ENCODE data around the gene NOS3.

The NOS3 gene

DNA sequence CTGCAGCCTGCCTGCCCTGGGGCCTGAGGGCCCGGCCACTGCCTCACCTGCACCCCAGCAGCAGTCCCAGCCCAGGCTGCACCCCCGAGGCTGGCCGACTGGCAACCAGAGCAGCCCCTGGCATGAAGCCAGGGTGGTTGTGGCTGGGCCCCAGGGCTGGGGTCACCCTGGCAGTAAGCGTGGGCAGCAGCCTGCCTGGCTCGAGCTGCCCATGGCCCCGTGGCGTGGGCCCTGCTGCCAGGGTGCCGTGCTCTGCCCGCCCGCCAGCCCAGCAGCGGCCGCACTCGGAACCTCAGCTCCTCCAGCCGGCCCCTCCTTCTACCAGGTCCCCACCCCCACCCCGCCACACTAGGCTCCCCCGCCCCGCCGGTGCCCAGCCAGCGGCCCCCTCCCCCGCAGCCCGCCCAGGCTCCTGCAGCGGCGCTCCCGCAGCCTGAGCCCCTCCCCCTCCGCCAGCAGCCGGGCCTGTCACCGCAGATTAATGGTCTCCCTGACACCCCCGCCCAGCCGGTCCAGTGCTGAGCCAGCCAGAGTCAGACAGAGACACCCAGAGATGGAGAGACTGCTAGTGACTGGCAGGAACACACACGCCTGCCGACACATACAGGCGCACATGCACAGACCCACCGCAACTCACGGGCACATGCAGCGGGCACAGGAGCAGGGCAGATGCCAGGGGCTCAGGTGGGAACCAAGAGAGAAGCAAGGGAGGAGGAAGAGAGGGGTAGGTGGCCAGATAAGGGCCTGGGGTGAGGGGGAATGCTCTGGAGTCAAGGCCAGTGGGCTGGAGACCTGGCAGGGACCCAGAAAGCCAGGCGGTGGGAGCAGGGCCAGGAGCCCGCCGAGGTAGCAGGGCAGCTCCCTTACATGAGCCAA lies 35.1 kb upstream of the NOS3 start:
- DNase-seq (ENCODE audit: insufficient read length, low spot score) (no peak), FAIRE-seq (no peak)
- TF ChIP-seq POLR2A (IDR thresholded peaks at IDR 0.05; ENCODE audit: low read depth, low read length) = no peak

DNA sequence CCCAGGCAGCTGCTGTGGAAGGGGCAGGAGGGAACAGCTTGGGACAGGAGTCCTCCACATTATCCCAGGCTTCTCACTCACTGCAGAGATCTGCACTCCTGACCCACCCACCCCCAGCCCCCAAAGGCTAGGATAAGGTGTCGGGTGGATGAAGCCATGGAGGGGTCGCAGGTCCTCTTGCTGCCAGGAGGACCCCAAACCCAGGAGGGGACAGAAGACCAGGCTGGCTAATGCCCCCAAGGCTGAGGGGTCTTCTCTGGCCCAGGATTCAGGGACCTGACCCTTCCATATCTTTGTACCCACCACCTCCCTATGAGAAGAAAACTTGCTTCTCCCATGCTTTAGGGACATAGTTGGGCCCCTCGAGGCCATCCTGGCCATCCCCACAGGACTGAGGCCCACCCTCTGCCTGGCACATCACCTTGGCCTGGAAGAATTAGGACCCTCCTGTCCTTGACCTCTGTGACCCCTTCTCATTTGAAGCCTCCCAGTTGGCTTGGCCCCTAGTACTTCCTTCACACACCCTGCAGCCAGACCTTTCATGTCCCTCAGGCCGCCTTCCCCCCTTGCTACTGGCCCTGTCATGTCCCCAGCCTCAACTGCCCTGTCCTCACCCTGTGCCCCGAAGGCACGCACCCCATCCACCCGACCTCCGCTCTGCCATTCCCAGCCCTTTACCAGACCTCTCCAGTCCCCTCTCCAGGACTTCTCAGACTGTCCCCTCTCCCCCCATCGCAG lies 34.3 kb upstream of the NOS3 start:
- no peak for TF ChIP-seq POLR2A (IDR thresholded peaks at IDR 0.05; ENCODE audit: low read depth, low read length)
- FAIRE-seq = no peak

DNA sequence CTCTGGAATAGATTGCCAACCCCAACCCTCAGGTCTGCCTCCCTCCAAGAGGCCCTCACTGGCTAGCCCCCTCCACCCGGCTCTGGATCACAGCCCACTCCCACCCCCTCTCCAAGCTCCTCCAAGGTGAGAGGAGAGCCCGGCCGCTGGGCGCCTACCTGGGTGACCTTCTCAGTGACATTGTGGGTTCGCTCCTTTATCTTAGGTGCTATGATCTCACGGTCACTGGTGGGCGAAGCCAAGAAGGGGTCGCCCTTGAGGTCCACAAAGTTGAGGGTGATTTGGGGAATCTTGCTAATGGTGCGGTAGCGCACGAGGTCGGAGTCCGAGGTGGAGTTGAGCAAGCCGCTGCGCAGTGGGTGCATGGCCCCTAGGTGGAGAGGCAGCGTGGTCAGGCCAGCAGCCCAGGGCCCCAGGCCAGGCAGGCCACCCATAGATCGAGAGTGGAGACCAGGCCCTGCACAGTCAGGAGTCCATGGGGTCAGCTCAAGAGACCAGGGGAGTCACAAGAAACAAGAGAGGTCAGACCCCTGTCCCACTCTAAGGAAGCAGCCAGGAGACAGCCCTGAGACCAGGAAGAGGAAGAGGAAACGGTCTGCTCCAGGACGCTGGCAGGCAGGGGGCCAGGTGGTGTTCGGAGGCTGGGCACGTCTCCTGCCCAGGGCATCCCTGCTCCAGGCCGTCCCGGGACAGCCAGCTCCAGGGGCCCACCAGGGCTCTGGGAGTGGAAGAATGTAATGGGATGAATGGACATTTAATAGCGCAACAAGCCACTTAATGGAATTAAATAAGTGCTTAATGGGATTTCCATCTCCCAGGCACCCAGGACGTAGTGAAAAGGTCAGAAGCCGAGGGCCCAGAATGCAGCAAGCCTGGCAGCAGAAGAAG lies 33.4 kb upstream of the NOS3 start:
- no peak for FAIRE-seq
- DNase-seq (ENCODE audit: insufficient read length, low spot score) = no peak
- no peak for TF ChIP-seq POLR2A (IDR thresholded peaks at IDR 0.05; ENCODE audit: low read depth, low read length)

More for the DNA sequence above, 34.3 kb upstream of the NOS3 start:
- no peak for DNase-seq (ENCODE audit: insufficient read length, low spot score)

DNA sequence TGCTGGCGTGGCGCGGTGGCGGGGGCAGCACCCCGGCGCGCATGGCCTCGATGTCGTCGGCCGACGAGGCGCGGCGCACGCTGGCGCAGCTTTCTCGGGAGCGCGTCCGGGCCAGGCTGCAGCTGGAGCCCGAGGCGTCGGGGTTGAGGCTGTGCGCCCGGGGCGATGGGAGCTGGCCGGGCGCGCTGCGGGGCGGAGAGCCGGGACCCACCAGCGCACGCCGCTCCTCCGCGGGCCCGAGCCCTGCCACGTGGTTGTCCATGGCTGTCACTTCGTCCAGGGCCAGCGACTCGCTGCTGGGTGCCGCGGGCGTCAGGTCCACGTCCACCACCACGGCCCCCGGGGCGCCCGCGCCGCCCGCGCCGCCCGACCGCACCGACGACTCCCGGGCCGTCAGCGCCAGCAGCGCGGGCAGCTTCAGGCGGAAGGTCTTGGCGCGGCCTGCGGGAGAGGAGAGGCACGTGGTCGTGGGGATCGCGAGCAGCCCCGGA lies 32.7 kb upstream of the NOS3 start:
- TF ChIP-seq POLR2A (IDR thresholded peaks at IDR 0.05; ENCODE audit: low read depth, low read length) = no peak
- DNase-seq (ENCODE audit: insufficient read length, low spot score) (no peak), FAIRE-seq (no peak)

DNA sequence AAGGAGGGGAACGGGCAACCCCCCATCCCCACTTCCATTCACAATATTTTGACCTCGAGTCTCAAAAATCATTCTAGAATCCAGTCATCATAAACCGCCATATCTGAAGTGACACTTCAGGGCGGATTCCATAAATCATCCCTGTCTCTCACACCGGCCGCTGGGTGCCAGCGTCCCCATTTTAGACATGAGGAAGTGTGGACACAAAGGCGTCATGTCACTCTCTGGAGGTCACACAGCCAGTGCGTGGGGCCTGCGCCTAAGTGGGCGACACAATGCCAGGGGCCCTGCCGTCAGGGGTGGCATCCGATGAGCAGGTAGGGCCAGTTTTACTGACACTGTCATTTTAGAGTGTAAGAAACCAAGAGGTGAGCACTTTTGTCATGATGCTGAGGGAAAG lies 32.2 kb upstream of the NOS3 start:
- no peak for TF ChIP-seq POLR2A (IDR thresholded peaks at IDR 0.05; ENCODE audit: low read depth, low read length)
- no peak for DNase-seq (ENCODE audit: insufficient read length, low spot score)
- FAIRE-seq = no peak

DNA sequence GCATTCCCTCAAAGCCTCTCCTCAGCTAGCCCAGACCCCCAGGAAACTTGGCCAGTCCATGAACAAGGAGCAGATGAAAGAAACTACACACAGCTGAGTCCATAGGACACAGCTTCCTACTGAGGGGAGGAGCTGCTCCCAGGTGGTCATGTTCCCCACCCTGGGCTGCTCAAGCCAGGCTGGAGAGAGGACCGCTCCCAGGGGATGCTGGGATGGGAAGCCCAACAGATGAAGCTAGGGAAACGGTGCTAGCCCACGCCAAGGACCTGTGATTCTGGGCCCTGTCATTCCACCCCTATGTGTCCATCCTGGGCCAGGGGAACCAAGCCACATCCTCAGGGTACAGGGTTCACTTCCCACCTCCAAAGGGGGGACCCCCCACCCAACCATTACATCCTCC lies 31.7 kb upstream of the NOS3 start:
- FAIRE-seq (no peak), DNase-seq (ENCODE audit: insufficient read length, low spot score) (no peak)
- no peak for TF ChIP-seq POLR2A (IDR thresholded peaks at IDR 0.05; ENCODE audit: low read depth, low read length)

DNA sequence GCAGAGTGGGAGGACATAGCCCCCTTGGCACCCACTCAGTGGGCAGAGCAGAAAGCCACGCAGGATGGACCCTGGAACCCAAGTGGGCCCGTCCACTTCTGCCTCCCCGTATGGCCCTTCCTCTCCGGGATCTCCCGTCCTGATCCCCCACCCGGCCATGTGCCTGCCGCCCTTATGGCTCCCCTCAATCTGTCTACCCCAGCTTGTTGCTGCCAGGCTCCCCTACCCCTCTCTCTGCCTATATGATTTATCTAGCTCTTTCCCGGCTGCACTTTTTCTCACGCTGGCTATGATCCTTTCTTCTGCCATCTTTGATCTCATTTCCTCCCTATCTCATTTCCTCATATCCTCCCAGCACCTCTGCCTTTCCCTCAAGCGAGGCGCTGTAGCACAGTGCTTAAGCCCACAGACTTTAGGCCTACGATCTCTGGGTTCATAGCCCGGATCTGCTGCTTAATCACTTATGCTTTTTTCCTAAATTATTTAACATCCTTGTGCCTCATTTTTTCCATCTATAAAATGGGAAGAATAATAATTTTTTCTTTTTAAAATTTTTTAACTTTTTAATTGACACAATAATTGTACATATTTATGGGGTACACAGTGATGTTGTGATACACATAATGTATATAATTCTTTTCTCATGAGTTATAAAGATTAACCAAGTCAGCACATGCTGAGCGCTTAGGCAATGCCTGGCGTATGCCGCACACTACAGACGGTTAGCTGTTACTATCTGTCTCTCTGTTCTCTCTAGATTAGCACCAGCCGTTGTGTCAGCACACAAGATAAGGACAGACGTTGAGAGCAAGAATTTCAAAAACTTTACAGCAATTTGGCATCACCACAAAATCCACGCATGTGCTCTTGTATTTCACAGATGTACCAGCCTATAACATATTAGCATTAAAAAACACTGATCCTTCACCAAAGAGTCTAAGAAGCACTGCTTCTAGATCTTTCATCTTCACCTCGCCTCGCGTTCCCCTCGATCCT lies 30.8 kb upstream of the NOS3 start:
- DNase-seq (ENCODE audit: insufficient read length, low spot score) (no peak), FAIRE-seq (no peak)
- TF ChIP-seq POLR2A (IDR thresholded peaks at IDR 0.05; ENCODE audit: low read depth, low read length) = no peak

DNA sequence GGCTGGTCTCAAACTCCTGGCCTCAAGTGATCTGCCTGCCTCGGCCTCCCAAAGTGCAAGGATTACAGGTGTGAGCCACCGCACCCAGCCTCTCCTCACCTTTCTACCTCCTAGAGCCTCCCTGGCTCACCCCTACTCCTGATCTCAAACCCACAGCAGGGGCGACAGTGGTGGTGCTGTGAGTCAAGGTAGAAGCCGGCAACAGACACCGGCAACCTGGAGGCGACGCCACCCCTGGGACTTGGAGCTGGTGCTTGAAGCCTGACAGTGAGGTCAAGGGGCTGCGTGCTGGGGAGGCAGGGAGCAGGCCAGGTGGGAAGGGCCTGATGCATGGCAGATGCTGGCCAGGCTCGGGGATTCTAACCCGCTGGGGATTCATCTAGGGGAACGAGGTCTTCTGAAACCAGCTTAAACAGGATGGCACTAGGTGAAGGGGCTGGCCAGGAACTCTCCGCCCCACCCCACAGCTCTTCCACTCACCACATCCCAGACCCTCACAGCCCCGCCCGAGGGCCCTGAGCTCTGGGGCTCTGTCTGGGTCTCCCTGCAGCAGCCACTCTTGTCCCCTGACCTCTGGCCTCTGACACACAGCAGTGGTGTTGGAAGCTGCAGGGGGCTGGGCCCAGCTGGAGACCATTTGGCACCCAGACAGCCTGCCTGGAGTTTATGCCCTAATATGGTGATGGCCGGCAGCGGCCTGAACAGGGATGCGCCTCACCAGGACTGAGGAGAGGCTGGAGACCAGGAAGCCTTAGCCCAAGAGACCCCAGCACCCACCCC lies 29.1 kb upstream of the NOS3 start:
- TF ChIP-seq POLR2A (IDR thresholded peaks at IDR 0.05; ENCODE audit: low read depth, low read length) = no peak
- FAIRE-seq (no peak), DNase-seq (ENCODE audit: insufficient read length, low spot score) (no peak)

DNA sequence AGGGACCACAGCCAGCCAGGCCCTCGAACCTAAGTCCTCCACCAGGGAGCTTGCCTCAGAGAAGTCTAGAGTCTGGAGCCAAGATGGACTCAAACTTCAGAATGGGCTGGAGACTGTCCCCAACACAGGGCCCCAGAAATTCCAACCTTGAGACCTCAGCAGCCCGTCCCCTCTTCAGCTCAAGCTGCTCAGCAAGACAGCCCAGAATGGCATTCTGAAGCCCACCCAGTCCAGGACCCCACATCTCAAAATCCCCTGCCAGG lies 28.6 kb upstream of the NOS3 start:
- no peak for TF ChIP-seq POLR2A (IDR thresholded peaks at IDR 0.05; ENCODE audit: low read depth, low read length)
- DNase-seq (ENCODE audit: insufficient read length, low spot score) (no peak), FAIRE-seq (no peak)

DNA sequence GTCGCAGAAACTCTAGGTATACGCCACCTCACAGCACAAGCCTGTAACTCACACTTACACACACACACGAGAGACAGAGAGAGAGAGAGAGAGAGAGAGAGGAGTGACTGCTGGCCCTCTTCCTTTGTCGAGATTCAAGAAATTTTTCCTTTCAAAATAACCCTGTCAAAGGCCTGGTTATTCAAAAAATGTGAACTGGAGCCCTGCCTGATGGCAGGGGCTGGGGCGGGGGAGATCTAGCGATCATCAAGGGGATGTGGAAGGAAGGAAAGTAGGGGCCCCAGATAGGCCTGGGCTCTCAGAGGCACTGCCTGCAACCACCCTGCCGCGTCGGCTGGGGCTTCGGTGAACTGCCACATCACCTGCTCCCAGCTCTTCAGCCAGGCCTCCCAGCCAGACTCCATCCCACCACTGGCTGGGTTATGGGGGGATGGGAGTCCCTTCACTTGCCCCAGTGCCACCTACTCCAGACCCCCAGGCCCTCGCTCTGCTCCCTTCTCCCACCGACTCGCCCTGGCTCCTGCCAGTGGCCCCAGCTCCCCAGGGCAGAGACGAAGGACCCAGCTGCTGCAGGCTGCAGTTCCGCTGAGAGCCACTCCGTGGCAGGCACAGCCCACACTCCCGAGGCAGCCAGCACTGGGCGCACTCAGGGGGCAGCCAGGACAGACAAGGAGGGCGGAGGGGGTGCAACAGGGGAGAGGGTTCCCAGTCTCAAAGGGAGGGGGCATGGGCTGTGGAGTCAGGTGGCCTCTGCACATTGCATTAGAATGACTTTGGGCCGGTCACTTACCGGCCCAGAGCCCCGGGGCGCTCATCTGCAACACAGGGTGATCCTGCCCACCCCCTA lies 28.0 kb upstream of the NOS3 start:
- DNase-seq (ENCODE audit: insufficient read length, low spot score) = peak; percentile 91
- FAIRE-seq = no peak
- no peak for TF ChIP-seq POLR2A (IDR thresholded peaks at IDR 0.05; ENCODE audit: low read depth, low read length)

DNA sequence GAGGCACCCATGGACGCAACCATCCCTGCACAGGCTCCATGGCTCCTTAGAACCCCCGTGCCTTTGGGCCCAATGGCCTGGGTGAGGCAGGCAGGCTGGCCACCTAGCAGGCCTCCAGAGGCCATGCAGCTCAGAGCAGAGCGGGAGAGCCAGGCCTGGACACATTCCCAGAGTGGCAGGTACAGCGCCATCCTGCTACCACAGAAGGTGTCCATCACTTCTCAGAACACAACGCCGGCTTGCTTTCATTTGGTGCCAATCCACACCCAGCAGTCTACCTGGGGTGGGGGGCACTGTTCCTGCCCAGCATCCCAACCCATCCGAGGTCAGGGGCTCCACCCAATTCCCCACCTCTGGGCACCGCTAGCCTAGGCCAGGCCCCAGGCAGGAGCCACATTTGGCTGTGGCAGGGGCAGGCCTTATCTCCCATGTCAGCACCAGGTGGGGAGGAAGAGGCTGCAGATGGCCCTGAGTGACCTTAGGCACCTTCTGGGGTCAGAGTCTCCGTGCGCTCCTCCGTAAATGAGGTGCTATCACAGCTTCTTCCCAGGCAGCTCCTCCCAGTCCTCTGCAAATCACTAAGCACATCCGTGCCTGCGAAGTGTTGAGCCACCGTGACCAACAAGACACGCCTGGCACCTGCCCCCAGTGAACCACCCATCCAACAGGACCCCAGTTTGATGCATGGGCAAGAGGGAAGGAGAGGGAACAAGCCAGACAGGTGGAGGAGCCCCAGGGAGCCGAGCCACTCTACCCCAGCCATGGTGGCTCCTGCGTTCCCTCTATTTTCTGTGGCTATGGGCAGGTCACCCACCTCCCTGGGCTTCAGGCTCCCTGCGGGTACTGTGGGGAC lies 26.9 kb upstream of the NOS3 start:
- FAIRE-seq (no peak), DNase-seq (ENCODE audit: insufficient read length, low spot score) (no peak)
- TF ChIP-seq POLR2A (IDR thresholded peaks at IDR 0.05; ENCODE audit: low read depth, low read length) = no peak

Measured in H54 (cell line).